IgD-negative memory B cell (primary cell): ENCODE data around the gene RAPGEF5. TPM values are rescaled to one million over a fixed set of nuclear protein-coding genes. Genes with fewer than 3 reads are reported as not detected.

Experiments
- H3K27ac Mint-ChIP-seq, 3 donors: one replicate each; pipeline ENCODE4 v1.8.0; 2020 to 2022; ENCODE audit warnings: mild to moderate bottlenecking in 3 of 3, mixed read lengths in 3 of 3, moderate library complexity in 1 of 3
- H3K27me3 Mint-ChIP-seq: one replicate; pipeline ENCODE4 v1.8.0; 2021; ENCODE audit warnings: mixed read lengths
- H3K36me3 Mint-ChIP-seq: one replicate; pipeline ENCODE4 v1.8.0; 2020; ENCODE audit warnings: mild to moderate bottlenecking, mixed read lengths
- H3K4me1 Mint-ChIP-seq, 3 donors: one replicate each; pipeline ENCODE4 v1.8.0; 2020 to 2022; ENCODE audit warnings: mixed read lengths in 3 of 3, mild to moderate bottlenecking in 1 of 3
- H3K4me3 Mint-ChIP-seq, 4 donors: one replicate each; pipeline ENCODE4 v1.8.0; 2020 to 2022; ENCODE audit warnings: mild to moderate bottlenecking in 4 of 4, mixed read lengths in 4 of 4, moderate library complexity in 3 of 4
- H3K9me3 Mint-ChIP-seq, 3 donors: one replicate each; pipeline ENCODE4 v1.8.0; 2020 to 2021; ENCODE audit warnings: mixed read lengths in 3 of 3, mild to moderate bottlenecking in 1 of 3
- polyA plus RNA-seq: library from polyadenylated mRNA; unstranded; fragments of 300-500 nt; fragmentation: Illumina TruSeq; gene quantifications from one replicate; pipeline ENCODE4 v1.2.3, GENCODE V29; 2021

The RAPGEF5 gene
- polyA plus RNA-seq, 1 donor from 2014 or later = 1.2 TPM

- H3K4me3 Mint-ChIP-seq = no peak overlapping the region
- no peaks in the 10 kb centered on the region for H3K9me3 Mint-ChIP-seq
- no peaks in the 10 kb centered on the region for H3K36me3 Mint-ChIP-seq
- no peak overlapping the region for H3K27ac Mint-ChIP-seq
- H3K4me1 Mint-ChIP-seq = peaks cover 0 to 2% (median 0%) of the 10 kb centered on the region in 3 donors
- no peaks in the 10 kb centered on the region for H3K27me3 Mint-ChIP-seq
Observed at GRCh38 chr7:22255834-22256233, 101.1 kb downstream of the RAPGEF5 start.

GRCh38 chr7:22255342-22255741 is 101.6 kb downstream of the RAPGEF5 start:
- Mint-ChIP-seq H3K4me1 (peaks cover 0 to 2% (median 0%) of the 10 kb centered on the region in 3 donors), H3K36me3 (no peaks in the 10 kb centered on the region), H3K4me3 (no peak overlapping the region), H3K27ac (no peak overlapping the region), H3K9me3 (no peaks in the 10 kb centered on the region), H3K27me3 (no peaks in the 10 kb centered on the region)

GRCh38 chr7:22252936-22253536 is 103.9 kb downstream of the RAPGEF5 start:
- H3K4me1 Mint-ChIP-seq = peaks cover 0 to 1% (median 0%) of the 10 kb centered on the region in 3 donors
- no peaks in the 10 kb centered on the region for H3K27me3 Mint-ChIP-seq
- no peak overlapping the region for H3K27ac Mint-ChIP-seq
- no peak overlapping the region for H3K4me3 Mint-ChIP-seq
- H3K36me3 Mint-ChIP-seq = no peaks in the 10 kb centered on the region
- no peaks in the 10 kb centered on the region for H3K9me3 Mint-ChIP-seq

GRCh38 chr7:22252016-22252415 is 104.9 kb downstream of the RAPGEF5 start:
- no peaks in the 10 kb centered on the region for H3K4me1 Mint-ChIP-seq
- H3K27me3 Mint-ChIP-seq = no peaks in the 10 kb centered on the region
- H3K36me3 Mint-ChIP-seq = no peaks in the 10 kb centered on the region
- H3K27ac Mint-ChIP-seq = no peak overlapping the region
- no peak overlapping the region for H3K4me3 Mint-ChIP-seq
- H3K9me3 Mint-ChIP-seq = no peaks in the 10 kb centered on the region

GRCh38 chr7:22251281-22251680 is 105.7 kb downstream of the RAPGEF5 start:
- H3K27ac Mint-ChIP-seq = no peak overlapping the region
- peaks cover 0 to 5% (median 2%) of the 10 kb centered on the region in 3 donors for H3K9me3 Mint-ChIP-seq
- H3K4me1 Mint-ChIP-seq = no peaks in the 10 kb centered on the region
- H3K36me3 Mint-ChIP-seq = no peaks in the 10 kb centered on the region
- no peak overlapping the region for H3K4me3 Mint-ChIP-seq
- no peaks in the 10 kb centered on the region for H3K27me3 Mint-ChIP-seq

GRCh38 chr7:22250390-22250789 is 106.6 kb downstream of the RAPGEF5 start:
- Mint-ChIP-seq H3K27ac (no peak overlapping the region), H3K4me1 (no peaks in the 10 kb centered on the region), H3K36me3 (peaks cover 2% of the 10 kb centered on the region), H3K9me3 (peaks cover 0 to 14% (median 6%) of the 10 kb centered on the region in 3 donors), H3K4me3 (no peak overlapping the region), H3K27me3 (no peaks in the 10 kb centered on the region)

- no peaks in the 10 kb centered on the region for H3K27me3 Mint-ChIP-seq
- no peaks in the 10 kb centered on the region for H3K4me1 Mint-ChIP-seq
- peaks cover 0 to 16% (median 6%) of the 10 kb centered on the region in 3 donors for H3K9me3 Mint-ChIP-seq
- no peak overlapping the region for H3K27ac Mint-ChIP-seq
- H3K4me3 Mint-ChIP-seq = no peak overlapping the region
- peaks cover 2% of the 10 kb centered on the region for H3K36me3 Mint-ChIP-seq
Observed at GRCh38 chr7:22248111-22248809, 108.7 kb downstream of the RAPGEF5 start.

- no peaks in the 10 kb centered on the region for H3K27me3 Mint-ChIP-seq
- peaks cover 0 to 16% (median 6%) of the 10 kb centered on the region in 3 donors for H3K9me3 Mint-ChIP-seq
- H3K36me3 Mint-ChIP-seq = peaks cover 2% of the 10 kb centered on the region
- H3K27ac Mint-ChIP-seq = no peak overlapping the region
- H3K4me3 Mint-ChIP-seq = no peak overlapping the region
- no peaks in the 10 kb centered on the region for H3K4me1 Mint-ChIP-seq
Observed at GRCh38 chr7:22241805-22242390, 115.1 kb downstream of the RAPGEF5 start.

- Mint-ChIP-seq H3K4me3 (no peak overlapping the region), H3K4me1 (no peaks in the 10 kb centered on the region), H3K27me3 (no peaks in the 10 kb centered on the region), H3K27ac (no peak overlapping the region), H3K36me3 (peaks cover 2% of the 10 kb centered on the region), H3K9me3 (peaks cover 0 to 9% (median 2%) of the 10 kb centered on the region in 3 donors)
Observed at GRCh38 chr7:22240904-22241571, 115.9 kb downstream of the RAPGEF5 start.

- H3K27me3 Mint-ChIP-seq = no peaks in the 10 kb centered on the region
- no peak overlapping the region for H3K4me3 Mint-ChIP-seq
- no peaks in the 10 kb centered on the region for H3K36me3 Mint-ChIP-seq
- no peaks in the 10 kb centered on the region for H3K9me3 Mint-ChIP-seq
- no peak overlapping the region for H3K27ac Mint-ChIP-seq
- H3K4me1 Mint-ChIP-seq = no peaks in the 10 kb centered on the region
Observed at GRCh38 chr7:22238354-22239311, 118.3 kb downstream of the RAPGEF5 start.

- no peaks in the 10 kb centered on the region for H3K4me1 Mint-ChIP-seq
- H3K9me3 Mint-ChIP-seq = no peaks in the 10 kb centered on the region
- H3K27me3 Mint-ChIP-seq = no peaks in the 10 kb centered on the region
- H3K4me3 Mint-ChIP-seq = no peak overlapping the region
- H3K36me3 Mint-ChIP-seq = no peaks in the 10 kb centered on the region
- no peak overlapping the region for H3K27ac Mint-ChIP-seq
Observed at GRCh38 chr7:22235134-22235533, 121.8 kb downstream of the RAPGEF5 start.

- Mint-ChIP-seq H3K4me1 (no peaks in the 10 kb centered on the region), H3K27ac (no peak overlapping the region), H3K4me3 (no peak overlapping the region), H3K9me3 (no peaks in the 10 kb centered on the region), H3K36me3 (no peaks in the 10 kb centered on the region), H3K27me3 (no peaks in the 10 kb centered on the region)
Observed at GRCh38 chr7:22234227-22234626, 122.7 kb downstream of the RAPGEF5 start.

- Mint-ChIP-seq H3K27ac (no peak overlapping the region), H3K36me3 (no peaks in the 10 kb centered on the region), H3K4me1 (no peaks in the 10 kb centered on the region), H3K9me3 (no peaks in the 10 kb centered on the region), H3K27me3 (no peaks in the 10 kb centered on the region), H3K4me3 (no peak overlapping the region)
Observed at GRCh38 chr7:22231806-22232205, 125.1 kb downstream of the RAPGEF5 start.

GRCh38 chr7:22231141-22231540 is 125.8 kb downstream of the RAPGEF5 start:
- no peaks in the 10 kb centered on the region for H3K4me1 Mint-ChIP-seq
- H3K36me3 Mint-ChIP-seq = no peaks in the 10 kb centered on the region
- no peak overlapping the region for H3K4me3 Mint-ChIP-seq
- no peaks in the 10 kb centered on the region for H3K9me3 Mint-ChIP-seq
- H3K27me3 Mint-ChIP-seq = no peaks in the 10 kb centered on the region
- H3K27ac Mint-ChIP-seq = no peak overlapping the region
